ENCODE data around the gene ELF2. TPM values are rescaled to one million over a fixed set of nuclear protein-coding genes. Genes with fewer than 3 reads are reported as not detected.
A peak's percentile ranks its signal among the peaks of the same experiment; 100 is the strongest.

Gene ELF2
- total and polyA plus RNA-seq, 2 of the 8 experiments (the other 6 are each of a cell fraction or from before 2014, with no cell fraction given) = 21.1 to 44.3 TPM

DNA sequence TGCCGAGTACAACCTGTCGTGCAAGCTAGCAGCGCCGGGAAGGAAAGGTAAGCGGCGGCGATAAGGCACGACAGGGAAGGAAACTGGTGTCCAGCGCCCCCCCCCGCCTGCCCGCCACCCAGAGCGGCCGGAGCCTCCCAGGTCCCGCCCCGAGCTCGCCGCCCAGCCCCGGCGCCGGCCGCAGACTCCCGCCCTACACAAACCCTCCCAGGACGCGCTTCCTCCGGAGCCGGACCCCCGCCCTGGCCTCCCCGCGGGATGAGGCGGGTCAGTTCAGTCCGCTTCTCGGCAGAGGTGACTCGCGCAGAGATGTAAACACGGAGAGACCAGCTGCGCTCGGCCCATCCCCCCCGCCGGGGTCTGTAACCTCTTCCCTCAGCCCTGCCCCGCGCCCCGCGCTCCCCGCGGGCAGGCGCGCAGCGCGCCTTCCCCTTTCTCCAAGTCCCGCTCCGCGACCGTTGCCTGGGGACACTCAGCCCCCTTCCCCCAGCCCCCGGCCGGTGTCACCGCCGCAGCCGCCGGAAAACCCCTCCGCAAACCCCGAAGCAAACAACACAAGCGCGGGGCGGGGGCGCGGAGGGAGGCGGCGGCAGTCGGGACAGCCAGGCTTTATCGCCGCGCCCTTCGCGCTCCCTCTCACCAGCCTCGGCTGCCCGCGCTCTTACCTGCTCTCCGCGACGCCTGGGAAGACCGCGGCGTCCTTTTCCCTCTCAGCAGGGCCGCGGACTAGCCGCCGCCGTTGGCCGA, 543 bp downstream of the ELF2 start (continued):
- TF ChIP-seq, protein P1, sequence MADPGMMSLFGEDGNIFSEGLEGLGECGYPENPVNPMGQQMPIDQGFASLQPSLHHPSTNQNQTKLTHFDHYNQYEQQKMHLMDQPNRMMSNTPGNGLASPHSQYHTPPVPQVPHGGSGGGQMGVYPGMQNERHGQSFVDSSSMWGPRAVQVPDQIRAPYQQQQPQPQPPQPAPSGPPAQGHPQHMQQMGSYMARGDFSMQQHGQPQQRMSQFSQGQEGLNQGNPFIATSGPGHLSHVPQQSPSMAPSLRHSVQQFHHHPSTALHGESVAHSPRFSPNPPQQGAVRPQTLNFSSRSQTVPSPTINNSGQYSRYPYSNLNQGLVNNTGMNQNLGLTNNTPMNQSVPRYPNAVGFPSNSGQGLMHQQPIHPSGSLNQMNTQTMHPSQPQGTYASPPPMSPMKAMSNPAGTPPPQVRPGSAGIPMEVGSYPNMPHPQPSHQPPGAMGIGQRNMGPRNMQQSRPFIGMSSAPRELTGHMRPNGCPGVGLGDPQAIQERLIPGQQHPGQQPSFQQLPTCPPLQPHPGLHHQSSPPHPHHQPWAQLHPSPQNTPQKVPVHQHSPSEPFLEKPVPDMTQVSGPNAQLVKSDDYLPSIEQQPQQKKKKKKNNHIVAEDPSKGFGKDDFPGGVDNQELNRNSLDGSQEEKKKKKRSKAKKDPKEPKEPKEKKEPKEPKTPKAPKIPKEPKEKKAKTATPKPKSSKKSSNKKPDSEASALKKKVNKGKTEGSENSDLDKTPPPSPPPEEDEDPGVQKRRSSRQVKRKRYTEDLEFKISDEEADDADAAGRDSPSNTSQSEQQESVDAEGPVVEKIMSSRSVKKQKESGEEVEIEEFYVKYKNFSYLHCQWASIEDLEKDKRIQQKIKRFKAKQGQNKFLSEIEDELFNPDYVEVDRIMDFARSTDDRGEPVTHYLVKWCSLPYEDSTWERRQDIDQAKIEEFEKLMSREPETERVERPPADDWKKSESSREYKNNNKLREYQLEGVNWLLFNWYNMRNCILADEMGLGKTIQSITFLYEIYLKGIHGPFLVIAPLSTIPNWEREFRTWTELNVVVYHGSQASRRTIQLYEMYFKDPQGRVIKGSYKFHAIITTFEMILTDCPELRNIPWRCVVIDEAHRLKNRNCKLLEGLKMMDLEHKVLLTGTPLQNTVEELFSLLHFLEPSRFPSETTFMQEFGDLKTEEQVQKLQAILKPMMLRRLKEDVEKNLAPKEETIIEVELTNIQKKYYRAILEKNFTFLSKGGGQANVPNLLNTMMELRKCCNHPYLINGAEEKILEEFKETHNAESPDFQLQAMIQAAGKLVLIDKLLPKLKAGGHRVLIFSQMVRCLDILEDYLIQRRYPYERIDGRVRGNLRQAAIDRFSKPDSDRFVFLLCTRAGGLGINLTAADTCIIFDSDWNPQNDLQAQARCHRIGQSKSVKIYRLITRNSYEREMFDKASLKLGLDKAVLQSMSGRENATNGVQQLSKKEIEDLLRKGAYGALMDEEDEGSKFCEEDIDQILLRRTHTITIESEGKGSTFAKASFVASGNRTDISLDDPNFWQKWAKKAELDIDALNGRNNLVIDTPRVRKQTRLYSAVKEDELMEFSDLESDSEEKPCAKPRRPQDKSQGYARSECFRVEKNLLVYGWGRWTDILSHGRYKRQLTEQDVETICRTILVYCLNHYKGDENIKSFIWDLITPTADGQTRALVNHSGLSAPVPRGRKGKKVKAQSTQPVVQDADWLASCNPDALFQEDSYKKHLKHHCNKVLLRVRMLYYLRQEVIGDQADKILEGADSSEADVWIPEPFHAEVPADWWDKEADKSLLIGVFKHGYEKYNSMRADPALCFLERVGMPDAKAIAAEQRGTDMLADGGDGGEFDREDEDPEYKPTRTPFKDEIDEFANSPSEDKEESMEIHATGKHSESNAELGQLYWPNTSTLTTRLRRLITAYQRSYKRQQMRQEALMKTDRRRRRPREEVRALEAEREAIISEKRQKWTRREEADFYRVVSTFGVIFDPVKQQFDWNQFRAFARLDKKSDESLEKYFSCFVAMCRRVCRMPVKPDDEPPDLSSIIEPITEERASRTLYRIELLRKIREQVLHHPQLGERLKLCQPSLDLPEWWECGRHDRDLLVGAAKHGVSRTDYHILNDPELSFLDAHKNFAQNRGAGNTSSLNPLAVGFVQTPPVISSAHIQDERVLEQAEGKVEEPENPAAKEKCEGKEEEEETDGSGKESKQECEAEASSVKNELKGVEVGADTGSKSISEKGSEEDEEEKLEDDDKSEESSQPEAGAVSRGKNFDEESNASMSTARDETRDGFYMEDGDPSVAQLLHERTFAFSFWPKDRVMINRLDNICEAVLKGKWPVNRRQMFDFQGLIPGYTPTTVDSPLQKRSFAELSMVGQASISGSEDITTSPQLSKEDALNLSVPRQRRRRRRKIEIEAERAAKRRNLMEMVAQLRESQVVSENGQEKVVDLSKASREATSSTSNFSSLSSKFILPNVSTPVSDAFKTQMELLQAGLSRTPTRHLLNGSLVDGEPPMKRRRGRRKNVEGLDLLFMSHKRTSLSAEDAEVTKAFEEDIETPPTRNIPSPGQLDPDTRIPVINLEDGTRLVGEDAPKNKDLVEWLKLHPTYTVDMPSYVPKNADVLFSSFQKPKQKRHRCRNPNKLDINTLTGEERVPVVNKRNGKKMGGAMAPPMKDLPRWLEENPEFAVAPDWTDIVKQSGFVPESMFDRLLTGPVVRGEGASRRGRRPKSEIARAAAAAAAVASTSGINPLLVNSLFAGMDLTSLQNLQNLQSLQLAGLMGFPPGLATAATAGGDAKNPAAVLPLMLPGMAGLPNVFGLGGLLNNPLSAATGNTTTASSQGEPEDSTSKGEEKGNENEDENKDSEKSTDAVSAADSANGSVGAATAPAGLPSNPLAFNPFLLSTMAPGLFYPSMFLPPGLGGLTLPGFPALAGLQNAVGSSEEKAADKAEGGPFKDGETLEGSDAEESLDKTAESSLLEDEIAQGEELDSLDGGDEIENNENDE (IDR thresholded peaks at IDR 0.05; ENCODE audit: insufficient replicate concordance, low read length) = no peak
- no peak for TF ChIP-seq GTF2F1 (IDR thresholded peaks at IDR 0.05; ENCODE audit: borderline replicate concordance, low read depth, low read length)
- peak; percentile 44; the same call in 1 of the 2 replicates for TF ChIP-seq TAF1 (IDR thresholded peaks at IDR 0.05; ENCODE audit: low read depth, low read length)
- peak; percentile 43 to 50; a peak in 2 of 3 replicates for TF ChIP-seq POLR2A (IDR thresholded peaks at IDR 0.05; ENCODE audit: control extremely low read depth in 1 of 2, low read depth in 2 of 2, low read length in 2 of 2)
- no peak for TF ChIP-seq FOSL1 (IDR thresholded peaks at IDR 0.05; ENCODE audit: insufficient read depth, low read depth, low read length)
- TF ChIP-seq SIX5 (IDR thresholded peaks at IDR 0.05; ENCODE audit: low read depth, low read length) = no peak
- no peak for TF ChIP-seq RXRA (IDR thresholded peaks at IDR 0.05; ENCODE audit: insufficient read depth, low read depth, low read length)
- no peak for TF ChIP-seq CBX8 (IDR thresholded peaks at IDR 0.05; ENCODE audit: borderline replicate concordance, low read depth, low read length)
- no peak for TF ChIP-seq SIRT6 (IDR thresholded peaks at IDR 0.05; ENCODE audit: low read length)
- peak; percentile 60; the same call in 1 of the 2 replicates for TF ChIP-seq PHF8 (conservative IDR thresholded peaks at IDR 0.05; ENCODE audit: low read depth, low read length)
- peak; percentile 90 for TF ChIP-seq RBBP5 (IDR thresholded peaks at IDR 0.05; ENCODE audit: borderline replicate concordance, low read depth, low read length)
